GM18508 (cell line): Measurements from ENCODE around the gene PPP2R5D.
"Not testable (repeated sequence)": the region's sequence is repeated elsewhere in the genome, so short reads cannot be mapped to it uniquely, and the experiment has no call there.

Experiments
- ATAC-seq: cut with Tn5 transposase; IDR thresholded peaks from one replicate; pipeline ENCODE4 v1.9.1; 2021; ENCODE audit warnings: moderate number of reproducible peaks; ENCODE audit not compliant: insufficient read depth, unreplicated experiment

The PPP2R5D gene

GRCh38 chr6:42988486-42989020 lies 4.2 kb downstream of the PPP2R5D start:
- ATAC-seq = no peak

GRCh38 chr6:42989923-42990322 lies 5.6 kb downstream of the PPP2R5D start:
- ATAC-seq = no peak

GRCh38 chr6:42993445-42993844 lies 9.1 kb downstream of the PPP2R5D start:
- no peak for ATAC-seq

DNA sequence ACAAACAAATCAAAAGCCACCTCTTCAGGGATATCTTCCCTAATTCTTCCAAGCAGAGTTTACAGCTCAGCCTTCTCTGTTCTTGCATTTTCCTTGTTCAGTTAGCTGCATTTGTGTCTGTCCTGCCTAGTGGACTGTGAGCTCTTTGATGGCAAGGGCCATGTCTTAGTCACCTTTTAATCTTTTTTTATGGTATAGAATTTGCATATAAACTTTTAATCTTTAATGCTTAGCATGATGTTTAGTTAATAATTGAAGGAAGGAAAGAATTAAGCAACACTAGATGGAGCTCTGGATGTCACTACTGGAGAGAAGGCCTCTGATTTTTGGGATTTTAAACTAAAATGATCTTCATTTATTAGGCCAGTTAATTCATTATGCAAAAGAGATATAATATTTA lies 12.1 kb downstream of the PPP2R5D start:
- ATAC-seq = no peak

DNA sequence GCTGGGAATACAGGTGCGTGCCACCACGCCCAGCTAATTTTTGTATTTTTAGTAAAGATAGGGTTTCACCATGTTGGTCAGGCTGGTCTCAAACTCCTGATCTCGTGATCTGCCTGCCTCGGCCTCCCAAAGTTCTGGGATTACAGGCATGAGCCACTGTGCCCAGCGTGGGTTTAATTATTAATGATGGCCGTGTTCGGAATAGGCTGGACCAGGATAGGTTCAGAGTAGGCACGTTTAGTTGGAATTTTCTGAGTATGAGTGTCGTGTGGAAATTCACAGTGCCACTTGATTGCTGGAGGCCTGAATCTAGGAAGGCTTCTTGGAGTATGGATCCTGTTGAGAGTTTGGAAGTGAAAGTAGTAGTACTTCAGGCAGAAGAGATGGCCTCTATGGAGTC lies 13.8 kb downstream of the PPP2R5D start:
- ATAC-seq = not testable (repeated sequence)

GRCh38 chr6:43001843-43002242 lies 17.5 kb downstream of the PPP2R5D start:
- no peak for ATAC-seq

- no peak for ATAC-seq
Observed at GRCh38 chr6:43005844-43006243, 21.5 kb downstream of the PPP2R5D start.

GRCh38 chr6:43006251-43006650 lies 21.9 kb downstream of the PPP2R5D start:
- ATAC-seq = no peak

GRCh38 chr6:43007126-43007525 lies 22.8 kb downstream of the PPP2R5D start:
- no peak for ATAC-seq

GRCh38 chr6:43009124-43009523 lies 24.8 kb downstream of the PPP2R5D start:
- ATAC-seq = no peak

GRCh38 chr6:43011207-43011606 lies 26.8 kb downstream of the PPP2R5D start:
- ATAC-seq = no peak

DNA sequence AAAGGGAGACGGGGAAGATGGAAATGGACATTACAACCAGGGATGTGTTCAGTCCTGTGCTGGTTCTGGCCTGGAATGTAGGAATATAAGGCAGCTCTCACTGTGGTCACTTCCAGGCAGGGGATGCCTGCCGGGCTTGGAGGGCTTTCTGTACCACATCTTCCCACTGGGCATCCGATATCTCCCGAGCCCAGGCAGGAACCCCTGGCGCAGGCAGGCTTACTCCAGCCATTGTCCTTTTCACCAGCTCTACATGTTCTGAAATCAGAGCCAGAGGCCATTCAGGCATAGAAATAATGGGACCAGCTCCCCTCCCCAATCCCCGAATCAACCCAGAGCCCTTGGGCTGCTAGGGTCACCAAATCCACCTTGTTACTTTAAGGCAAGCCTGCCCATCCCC lies 28.0 kb downstream of the PPP2R5D start:
- ATAC-seq = no peak

DNA sequence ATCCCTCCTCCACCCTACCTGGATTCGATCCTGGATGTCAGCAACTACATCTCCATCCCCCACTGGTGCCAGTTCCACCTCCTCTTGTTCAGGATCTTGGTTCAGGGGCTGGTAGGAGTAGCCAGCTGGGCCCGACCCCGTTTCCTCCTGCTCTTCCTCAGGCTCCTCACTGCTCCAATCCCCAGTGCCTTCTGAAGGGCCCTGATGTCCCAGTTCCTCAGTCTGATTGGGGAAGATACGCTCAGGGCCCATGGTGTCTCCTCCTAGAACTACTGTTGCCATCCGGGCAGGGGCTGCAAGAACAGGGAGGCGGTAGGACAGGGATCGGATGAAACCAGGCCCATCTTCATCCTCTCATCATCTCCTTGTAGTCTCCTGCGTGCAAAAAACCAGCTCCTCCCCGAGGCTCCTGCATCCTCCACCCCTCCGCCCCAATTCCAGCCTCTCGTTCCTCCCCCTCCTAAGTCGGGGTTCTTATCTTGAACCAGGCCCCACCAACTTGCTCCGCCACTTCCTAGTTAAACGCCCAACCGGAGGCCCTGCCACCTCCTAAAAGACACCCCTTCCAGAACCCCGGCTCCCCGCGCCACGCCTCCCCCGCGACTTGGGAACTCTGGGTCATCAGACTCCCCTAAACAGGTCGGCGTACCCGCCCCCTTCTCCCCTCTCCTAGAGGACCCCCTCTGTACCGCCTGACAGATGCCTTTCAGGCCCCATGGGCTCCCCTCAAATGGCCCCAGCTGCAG lies 28.9 kb downstream of the PPP2R5D start:
- no peak for ATAC-seq

DNA sequence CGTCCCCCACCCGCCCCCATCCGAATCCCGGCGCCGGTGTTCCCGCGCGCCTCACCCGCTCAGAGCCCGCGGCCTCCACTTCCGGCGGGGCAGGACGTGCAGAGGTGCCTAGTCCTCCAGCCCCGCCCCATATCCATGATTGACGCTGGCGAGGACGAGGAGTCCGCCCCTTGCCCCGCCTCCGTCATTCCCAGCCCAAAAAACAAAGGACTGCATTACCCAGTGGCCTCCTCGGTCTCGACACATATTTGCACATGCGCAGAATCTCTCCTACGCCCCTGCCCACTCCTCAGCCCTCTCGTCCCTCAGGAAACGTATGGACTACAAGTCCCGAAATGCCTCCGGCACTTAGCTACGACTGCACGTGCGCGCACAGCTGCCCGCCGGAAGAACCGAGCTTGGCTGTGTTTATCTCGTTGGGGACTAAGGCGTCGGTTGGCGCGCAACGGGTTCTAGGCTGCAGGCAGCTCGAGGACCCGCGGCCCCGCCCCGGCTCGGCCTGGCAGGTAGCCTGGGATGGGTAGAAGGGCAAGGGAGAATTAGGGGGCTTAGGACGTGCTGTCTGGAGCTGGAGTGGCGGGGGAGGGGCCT lies 29.6 kb downstream of the PPP2R5D start, which contains the start of the genes KLHDC3 and MEA1:
Gene KLHDC3 (plus strand): TSS at position 407 of the 591 bp plus-strand sequence. CDS start 2,944 bp downstream, outside the sequence.
Gene MEA1 (minus strand): TSS at position 104 of the 591 bp plus-strand sequence. CDS start 133 bp downstream, outside the sequence.
- peak; percentile 88 for ATAC-seq

DNA sequence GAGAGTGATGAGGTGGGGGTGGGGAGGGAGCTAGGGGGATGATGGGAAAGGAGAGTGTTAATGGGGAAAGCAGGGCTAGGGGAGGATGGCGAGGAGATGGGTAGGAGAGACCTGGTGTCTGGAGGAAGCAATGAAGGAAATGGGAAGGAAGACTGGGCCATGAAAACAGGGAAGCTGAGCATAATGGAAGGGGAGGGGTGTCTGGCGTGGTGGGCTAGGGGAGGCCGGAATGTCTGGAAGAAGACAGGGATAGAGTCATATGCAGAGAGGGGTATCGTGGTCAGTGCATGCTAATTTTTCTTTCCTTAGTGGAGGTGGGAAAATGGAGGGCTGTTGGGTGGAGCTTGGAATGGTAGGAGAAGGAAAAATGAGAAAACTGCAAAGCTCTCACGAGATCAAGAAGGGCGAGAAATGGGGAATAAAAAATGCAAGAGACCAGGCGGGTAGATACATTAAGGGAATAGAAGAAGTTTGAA lies 30.1 kb downstream of the PPP2R5D start:
- ATAC-seq = no peak

- ATAC-seq = no peak
Observed at GRCh38 chr6:43016176-43016942, 32.0 kb downstream of the PPP2R5D start.

- no peak for ATAC-seq
Observed at GRCh38 chr6:43016943-43017334, 32.6 kb downstream of the PPP2R5D start.

DNA sequence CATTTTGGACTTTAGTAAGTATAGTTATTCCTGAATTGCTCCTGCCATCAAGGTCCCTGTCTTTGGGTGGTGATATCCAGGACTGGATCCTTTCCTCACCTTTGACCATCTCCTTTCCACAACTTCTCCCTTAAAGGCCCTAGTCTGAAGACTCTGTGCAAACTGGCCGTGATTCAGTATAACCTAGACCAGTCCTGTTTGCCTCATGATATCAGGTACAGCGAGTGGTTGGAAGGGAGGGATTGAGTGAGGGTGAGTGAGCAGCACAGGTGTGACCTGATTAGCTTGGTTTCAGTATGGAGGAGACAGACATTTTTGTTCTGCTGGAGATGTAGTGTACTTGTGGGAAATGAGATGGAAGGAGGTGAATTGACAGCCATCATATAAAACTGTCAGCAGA lies 34.8 kb downstream of the PPP2R5D start:
- no peak for ATAC-seq

DNA sequence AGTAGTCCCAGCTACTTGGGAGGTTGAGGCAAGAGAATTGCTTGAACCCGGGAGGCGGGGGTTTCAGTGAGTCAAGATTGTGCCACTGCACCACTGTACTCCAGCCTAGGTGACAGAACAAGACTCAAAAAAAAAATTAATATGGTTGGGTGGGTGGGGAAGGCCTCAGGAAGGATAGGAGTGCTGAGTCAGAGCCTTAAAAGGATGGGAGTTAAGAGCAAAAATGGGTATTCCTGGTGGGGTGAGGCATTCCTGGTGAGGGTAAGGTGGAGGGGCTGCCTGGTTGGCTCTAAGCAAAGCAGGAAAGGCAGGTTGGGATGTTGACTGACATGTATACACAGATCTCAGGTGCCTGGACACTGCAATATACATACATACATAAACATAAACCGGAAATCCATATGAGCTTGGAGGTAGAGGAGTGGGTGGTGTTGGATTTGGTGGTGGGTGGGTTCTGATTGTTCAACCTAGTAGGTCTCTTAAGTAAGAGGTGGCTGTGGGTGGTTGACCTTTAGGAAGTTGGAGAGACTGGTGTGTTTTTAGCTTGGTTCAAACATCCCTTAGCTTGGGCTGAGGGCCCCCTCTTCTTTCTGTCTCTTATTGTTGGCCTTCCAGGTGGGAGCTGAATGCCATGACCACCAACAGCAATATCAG lies 35.8 kb downstream of the PPP2R5D start:
- ATAC-seq = no peak

DNA sequence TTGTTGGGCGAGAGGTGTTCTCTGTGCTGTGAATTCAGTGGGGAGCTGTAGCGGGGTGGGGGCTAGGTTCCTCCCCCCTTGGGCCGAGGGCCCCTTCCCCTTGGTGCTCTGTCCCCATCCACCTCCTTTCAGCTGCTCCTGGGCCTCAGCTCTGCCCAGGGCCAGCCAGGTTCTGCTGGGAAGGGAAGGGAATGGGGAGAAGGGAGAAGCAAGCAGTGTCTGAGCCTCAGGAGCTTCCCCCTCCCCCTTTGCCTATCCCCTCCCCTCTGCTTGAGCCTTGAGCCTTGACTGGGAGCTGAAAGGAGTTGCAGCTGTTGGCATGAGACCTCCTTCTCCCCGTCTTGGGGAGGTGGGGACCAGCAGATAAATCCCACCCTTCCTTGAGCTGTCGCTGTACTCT lies 36.5 kb downstream of the PPP2R5D start:
- ATAC-seq = no peak
